H9 (cell line): Measurements from ENCODE around the gene DRGX. TPM values are rescaled to one million over a fixed set of nuclear protein-coding genes. Genes with fewer than 3 reads are reported as not detected.

Source experiments
- DNase-seq: peaks from one replicate; pipeline ENCODE4 v3.0.0-alpha.2; 2017
- H2AFZ ChIP-seq: one replicate; pipeline ENCODE4 v1.6.1; 2013; ENCODE audit warnings: mild to moderate bottlenecking, low read length, control low read depth, moderate library complexity
- H2AK5ac ChIP-seq: 2 replicates; pipeline ENCODE4 v1.6.1; 2013; ENCODE audit warnings: low read length, control low read depth, mixed read lengths; ENCODE audit not compliant: insufficient read length
- H2BK120ac ChIP-seq: one replicate; pipeline ENCODE4 v1.6.1; 2013; ENCODE audit warnings: low read depth, mild to moderate bottlenecking, low read length, control low read depth, inconsistent platforms; ENCODE audit not compliant: poor library complexity, severe bottlenecking
- H2BK12ac ChIP-seq: 2 replicates; pipeline ENCODE4 v1.6.1; 2013; ENCODE audit warnings: low read length, control low read depth, mixed read lengths, low read depth; ENCODE audit not compliant: insufficient read length
- H2BK15ac ChIP-seq: 2 replicates; pipeline ENCODE4 v1.6.1; 2013; ENCODE audit warnings: low read depth, low read length, control low read depth
- H2BK20ac ChIP-seq: one replicate; pipeline ENCODE4 v1.6.1; 2013; ENCODE audit warnings: low read depth, mild to moderate bottlenecking, low read length, control low read depth, inconsistent platforms; ENCODE audit not compliant: poor library complexity, severe bottlenecking
- H2BK5ac ChIP-seq: 2 replicates; pipeline ENCODE4 v1.6.1; 2013; ENCODE audit warnings: low read length, control low read depth, mixed read lengths; ENCODE audit not compliant: insufficient read length
- H3K14ac ChIP-seq: 2 replicates; pipeline ENCODE4 v1.6.1; 2013; ENCODE audit warnings: low read length, control low read depth; ENCODE audit not compliant: insufficient read depth
- H3K18ac ChIP-seq: 2 replicates; pipeline ENCODE4 v1.6.1; 2013; ENCODE audit warnings: low read depth, mild to moderate bottlenecking, mixed read lengths, low read length, control low read depth; ENCODE audit not compliant: insufficient read length
- H3K23ac ChIP-seq: 2 replicates; pipeline ENCODE4 v1.6.1; 2013; ENCODE audit warnings: low read length, control low read depth, mixed read lengths, low read depth; ENCODE audit not compliant: insufficient read length
- H3K23me2 ChIP-seq: 2 replicates; pipeline ENCODE4 v1.6.1; 2013; ENCODE audit warnings: low read depth, mild to moderate bottlenecking, mixed read lengths, low read length, control low read depth; ENCODE audit not compliant: insufficient read length, poor library complexity, severe bottlenecking
- H3K27ac ChIP-seq: 2 replicates; pipeline ENCODE4 v1.5.1; 2013; ENCODE audit warnings: low read length, control low read depth, mixed read lengths, low read depth; ENCODE audit not compliant: insufficient read length
- H3K27me3 ChIP-seq: 2 replicates; pipeline ENCODE4 v1.6.1; 2013; ENCODE audit warnings: low read length, control low read depth, inconsistent platforms; ENCODE audit not compliant: insufficient read depth
- H3K4ac ChIP-seq: 2 replicates; pipeline ENCODE4 v1.6.1; 2013; ENCODE audit warnings: low read depth, mild to moderate bottlenecking, control low read depth, inconsistent platforms, low read length, moderate library complexity
- H3K4me1 ChIP-seq: 2 replicates; pipeline ENCODE4 v1.6.1; 2013; ENCODE audit warnings: low read length, control low read depth, inconsistent platforms; ENCODE audit not compliant: insufficient read depth
- H3K4me2 ChIP-seq: 2 replicates; pipeline ENCODE4 v1.6.1; 2013; ENCODE audit warnings: low read length, control low read depth, mixed read lengths; ENCODE audit not compliant: insufficient read length, insufficient read depth
- H3K56ac ChIP-seq: 2 replicates; pipeline ENCODE4 v1.6.1; 2013; ENCODE audit warnings: low read depth, mild to moderate bottlenecking, mixed read lengths, low read length, control low read depth; ENCODE audit not compliant: insufficient read length
- H3K79me1 ChIP-seq: 2 replicates; pipeline ENCODE4 v1.6.1; 2013; ENCODE audit warnings: low read depth, mild to moderate bottlenecking, moderate library complexity, low read length, control low read depth, inconsistent platforms; ENCODE audit not compliant: insufficient read depth, poor library complexity, severe bottlenecking
- H3K79me2 ChIP-seq: 2 replicates; pipeline ENCODE4 v1.6.1; 2013; ENCODE audit warnings: low read length, control low read depth, inconsistent platforms; ENCODE audit not compliant: insufficient read depth
- H3K9ac ChIP-seq: 2 replicates; pipeline ENCODE4 v1.6.1; 2013; ENCODE audit warnings: low read length, control low read depth, mixed read lengths; ENCODE audit not compliant: insufficient read length; ENCODE audit errors: extremely low read depth
- H3K9me3 ChIP-seq: one replicate; pipeline ENCODE4 v1.6.1; 2013; ENCODE audit warnings: low read depth, low read length, inconsistent platforms; ENCODE audit not compliant: control insufficient read depth
- H3T11ph ChIP-seq: one replicate; pipeline ENCODE4 v1.6.1; 2013; ENCODE audit warnings: mild to moderate bottlenecking, low read length, control low read depth, inconsistent platforms
- H4K20me1 ChIP-seq: one replicate; pipeline ENCODE4 v1.6.1; 2013; ENCODE audit not compliant: control insufficient read depth, insufficient read length, insufficient read depth
- H4K5ac ChIP-seq: 2 replicates; pipeline ENCODE4 v1.6.1; 2013; ENCODE audit warnings: low read depth, mild to moderate bottlenecking, mixed read lengths, low read length, control low read depth; ENCODE audit not compliant: insufficient read length
- H4K8ac ChIP-seq: replicated peaks from 2 replicates; pipeline ENCODE4 v1.6.1; 2013; ENCODE audit warnings: low read length, control low read depth, mixed read lengths, low read depth; ENCODE audit not compliant: insufficient read length
- H4K91ac ChIP-seq: 2 replicates; pipeline ENCODE4 v1.6.1; 2013; ENCODE audit warnings: low read depth, mild to moderate bottlenecking, moderate library complexity, mixed read lengths, low read length, control low read depth; ENCODE audit not compliant: insufficient read length
- H3K27ac Mint-ChIP-seq, 3 experiments: 2 replicates in 2 of 3; 3 replicates in 1 of 3; pipeline ENCODE4 v1.8.0; 2020 to 2021; ENCODE audit warnings: mixed read lengths in 3 of 3, mild to moderate bottlenecking in 1 of 3, moderate library complexity in 1 of 3
- H3K27me3 Mint-ChIP-seq: 2 replicates; pipeline ENCODE4 v1.8.0; 2021; ENCODE audit warnings: low read depth, mild to moderate bottlenecking, moderate library complexity, mixed read lengths
- H3K36me3 Mint-ChIP-seq, 3 experiments: 2 replicates in 2 of 3; 3 replicates in 1 of 3; pipeline ENCODE4 v1.8.0; 2020 to 2021; ENCODE audit warnings: low read depth in 3 of 3, mixed read lengths in 3 of 3; ENCODE audit not compliant: insufficient read depth in 1 of 3
- H3K4me1 Mint-ChIP-seq, 2 experiments: 2 replicates each; pipeline ENCODE4 v1.8.0; 2020; ENCODE audit warnings: mixed read lengths in 2 of 2
- H3K4me3 Mint-ChIP-seq, 2 experiments: 2 replicates in 1 of 2; 3 replicates in 1 of 2; pipeline ENCODE4 v1.8.0; 2020 to 2021; ENCODE audit warnings: mild to moderate bottlenecking in 2 of 2, mixed read lengths in 2 of 2, moderate library complexity in 1 of 2
- H3K9me3 Mint-ChIP-seq, 2 experiments: 2 replicates in 1 of 2; 3 replicates in 1 of 2; pipeline ENCODE4 v1.8.0; 2020; ENCODE audit warnings: mild to moderate bottlenecking in 2 of 2, mixed read lengths in 2 of 2, moderate library complexity in 1 of 2
- WGBS: extraction: QIAGEN DNeasy Blood & Tissue Kit; methylation state at CpG from one replicate; pipeline ENCODE4 v1.1.7; 2013; ENCODE audit warnings: missing lambda C conversion rate, low lambda C conversion rate, mixed read lengths; ENCODE audit not compliant: insufficient read length; ENCODE audit errors: extremely low coverage; 5-methylcytosine and 5-hydroxymethylcytosine counted together
- total RNA-seq: library from RNA; stranded (reverse); gene quantifications from 2 replicates; pipeline ENCODE4 v1.2.1, GENCODE V29; 2021
- TF ChIP-seq, protein P1 (sequence below): fragments of 200-600 bp; sonication (generic); conservative IDR thresholded peaks from 3 replicates; pipeline ENCODE4 v1.8.0; 2021; ENCODE audit warnings: antibody characterized with exemption, mild to moderate bottlenecking

Gene DRGX
- total RNA-seq, 1 experiment from 2014 or later, result not detected

GRCh38 chr10:49393301-49393700, 2.6 kb downstream of the DRGX start:
- Mint-ChIP-seq H3K27ac (no peak overlapping the region), H3K9me3 (peaks cover 0 to 3% of the 10 kb centered on the region in 2 experiments; a peak in 1 of 5 replicates), H3K4me3 (no peak overlapping the region), H3K36me3 (no peaks in the 10 kb centered on the region; a peak in 1 of 7 replicates), H3K27me3 (peaks cover 97% of the 10 kb centered on the region), H3K4me1 (peaks cover 12 to 20% of the 10 kb centered on the region in 2 experiments)
- peaks cover 38% of the 10 kb centered on the region for H3K27me3 ChIP-seq
- H2BK12ac ChIP-seq, result no peak overlapping the region
- H3K23ac ChIP-seq, result no peak overlapping the region
- no peaks in the 10 kb centered on the region for H3K4me1 ChIP-seq
- no peak overlapping the region for H2AFZ ChIP-seq
- H4K5ac ChIP-seq, result no peak overlapping the region
- no peak overlapping the region for H2BK15ac ChIP-seq
- no peak overlapping the region for H4K8ac ChIP-seq
- no peak for DNase-seq
- no peak overlapping the region for H3K4me2 ChIP-seq
- no peak overlapping the region for H2BK5ac ChIP-seq
- WGBS, result no CpG with 5 or more reads among the region's 1 CpG
- no peak overlapping the region for H2BK20ac ChIP-seq
- H4K20me1 ChIP-seq, result no peaks in the 10 kb centered on the region
- no peak overlapping the region for H3K56ac ChIP-seq
- no peak overlapping the region for H3K4ac ChIP-seq
- no peak overlapping the region for H3K9ac ChIP-seq
- no peaks in the 10 kb centered on the region for H3K9me3 ChIP-seq
- H3K27ac ChIP-seq, result no peak overlapping the region
- TF ChIP-seq, protein P1, sequence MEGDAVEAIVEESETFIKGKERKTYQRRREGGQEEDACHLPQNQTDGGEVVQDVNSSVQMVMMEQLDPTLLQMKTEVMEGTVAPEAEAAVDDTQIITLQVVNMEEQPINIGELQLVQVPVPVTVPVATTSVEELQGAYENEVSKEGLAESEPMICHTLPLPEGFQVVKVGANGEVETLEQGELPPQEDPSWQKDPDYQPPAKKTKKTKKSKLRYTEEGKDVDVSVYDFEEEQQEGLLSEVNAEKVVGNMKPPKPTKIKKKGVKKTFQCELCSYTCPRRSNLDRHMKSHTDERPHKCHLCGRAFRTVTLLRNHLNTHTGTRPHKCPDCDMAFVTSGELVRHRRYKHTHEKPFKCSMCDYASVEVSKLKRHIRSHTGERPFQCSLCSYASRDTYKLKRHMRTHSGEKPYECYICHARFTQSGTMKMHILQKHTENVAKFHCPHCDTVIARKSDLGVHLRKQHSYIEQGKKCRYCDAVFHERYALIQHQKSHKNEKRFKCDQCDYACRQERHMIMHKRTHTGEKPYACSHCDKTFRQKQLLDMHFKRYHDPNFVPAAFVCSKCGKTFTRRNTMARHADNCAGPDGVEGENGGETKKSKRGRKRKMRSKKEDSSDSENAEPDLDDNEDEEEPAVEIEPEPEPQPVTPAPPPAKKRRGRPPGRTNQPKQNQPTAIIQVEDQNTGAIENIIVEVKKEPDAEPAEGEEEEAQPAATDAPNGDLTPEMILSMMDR, result no peak
- no peak overlapping the region for H3K18ac ChIP-seq
- H4K91ac ChIP-seq, result no peak overlapping the region
- no peak overlapping the region for H2BK120ac ChIP-seq
- H2AK5ac ChIP-seq, result no peak overlapping the region
- no peaks in the 10 kb centered on the region for H3K79me1 ChIP-seq
- peaks cover 23% of the 10 kb centered on the region for H3K23me2 ChIP-seq
- H3K79me2 ChIP-seq, result no peaks in the 10 kb centered on the region
- no peak overlapping the region for H3K14ac ChIP-seq
- no peak overlapping the region for H3T11ph ChIP-seq
